Lower lobe of right lung (tissue), 2 donors: Measurements from ENCODE around the gene WDR37. TPM values are rescaled to one million over a fixed set of nuclear protein-coding genes. Genes with fewer than 3 reads are reported as not detected.

Experiments
- ATAC-seq, 2 donors: fragments of 200-7000 bp; cut with Tn5 transposase; one replicate each; pipeline ENCODE4 v1.9.1; 2020 to 2022; ENCODE audit warnings: mild to moderate bottlenecking in 2 of 2, moderate library complexity in 2 of 2
- DNase-seq: peaks from one replicate; pipeline ENCODE4 v3.0.0-alpha.2; 2020
- H3K27ac ChIP-seq: fragments of 200-600 bp; one replicate; pipeline ENCODE4 v1.8.0; 2022
- H3K27me3 ChIP-seq: fragments of 200-600 bp; one replicate; pipeline ENCODE4 v1.8.0; 2022; ENCODE audit warnings: low read depth
- H3K36me3 ChIP-seq: fragments of 200-600 bp; one replicate; pipeline ENCODE4 v1.8.0; 2022; ENCODE audit warnings: mild to moderate bottlenecking
- H3K4me1 ChIP-seq: fragments of 200-600 bp; one replicate; pipeline ENCODE4 v1.8.0; 2022
- H3K4me3 ChIP-seq: fragments of 200-600 bp; one replicate; pipeline ENCODE4 v1.8.0; 2022; ENCODE audit warnings: mild to moderate bottlenecking
- H3K9me3 ChIP-seq: fragments of 200-600 bp; one replicate; pipeline ENCODE4 v1.8.0; 2022
- CTCF ChIP-seq: fragments of 200-600 bp; IDR thresholded peaks from one replicate; pipeline ENCODE4 v1.8.0; 2022; ENCODE audit warnings: antibody characterized with exemption, mild to moderate bottlenecking
- intact Hi-C: fragments of 100-400 bp; cut with DNase I; formaldehyde crosslinking; loops from one replicate; pipeline ENCODE4 v1.11.0; 2022
- total RNA-seq: library from RNA; stranded (reverse); fragmentation: NEBNext Ultra II Directional; extraction: Animal tissue kit (Norgen Biotek cat#: 25700); gene quantifications from one replicate; pipeline ENCODE4 v1.2.1, GENCODE V29; 2021
- donor health status: DM: no; HTN: yes; CAD: no; lungs with severe emphysema.

Gene WDR37
- total RNA-seq, 1 donor from 2014 or later = 22.0 TPM

GRCh38 chr10:1180071-1180730 lies 124.0 kb downstream of the WDR37 start:
- no peaks in the 10 kb centered on the region for H3K9me3 ChIP-seq
- H3K27ac ChIP-seq = no peak overlapping the region
- DNase-seq = peak; percentile 26
- H3K4me1 ChIP-seq = no peaks in the 10 kb centered on the region
- intact Hi-C loops = no loop called here
- peaks cover 8% of the 10 kb centered on the region for H3K27me3 ChIP-seq
- no peak overlapping the region for H3K4me3 ChIP-seq
- ATAC-seq = no peak
- H3K36me3 ChIP-seq = no peaks in the 10 kb centered on the region
- TF ChIP-seq CTCF = no peak

GRCh38 chr10:1180836-1181235 lies 124.7 kb downstream of the WDR37 start:
- intact Hi-C loops = no loop called here
- peaks cover 8% of the 10 kb centered on the region for H3K27me3 ChIP-seq
- DNase-seq (no peak), ATAC-seq (no peak)
- no peak overlapping the region for H3K27ac ChIP-seq
- no peak overlapping the region for H3K4me3 ChIP-seq
- no peaks in the 10 kb centered on the region for H3K36me3 ChIP-seq
- no peak for TF ChIP-seq CTCF
- H3K4me1 ChIP-seq = no peaks in the 10 kb centered on the region
- no peaks in the 10 kb centered on the region for H3K9me3 ChIP-seq

Other genes starting within 250 kb of the WDR37 start
- gene LARP4B, start 124.7 kb upstream of the WDR37 start, total RNA-seq = 114 TPM
- gene GTPBP4, start 68.0 kb upstream of the WDR37 start, total RNA-seq = 28.9 TPM
- not detected for gene IDI2, start 30.5 kb upstream of the WDR37 start, total RNA-seq
- gene IDI1, start 7.3 kb upstream of the WDR37 start, total RNA-seq = 49.5 TPM